GM21390 (cell line): ENCODE measurements around the gene RSPH6A.

ENCODE experiments used
- ATAC-seq: cut with Tn5 transposase; IDR thresholded peaks from one replicate; pipeline ENCODE4 v1.9.1; 2021; ENCODE audit not compliant: unreplicated experiment

Gene RSPH6A

GRCh38 chr19:45781214-45782161, 33.6 kb downstream of the RSPH6A start:
- no peak for ATAC-seq

DNA sequence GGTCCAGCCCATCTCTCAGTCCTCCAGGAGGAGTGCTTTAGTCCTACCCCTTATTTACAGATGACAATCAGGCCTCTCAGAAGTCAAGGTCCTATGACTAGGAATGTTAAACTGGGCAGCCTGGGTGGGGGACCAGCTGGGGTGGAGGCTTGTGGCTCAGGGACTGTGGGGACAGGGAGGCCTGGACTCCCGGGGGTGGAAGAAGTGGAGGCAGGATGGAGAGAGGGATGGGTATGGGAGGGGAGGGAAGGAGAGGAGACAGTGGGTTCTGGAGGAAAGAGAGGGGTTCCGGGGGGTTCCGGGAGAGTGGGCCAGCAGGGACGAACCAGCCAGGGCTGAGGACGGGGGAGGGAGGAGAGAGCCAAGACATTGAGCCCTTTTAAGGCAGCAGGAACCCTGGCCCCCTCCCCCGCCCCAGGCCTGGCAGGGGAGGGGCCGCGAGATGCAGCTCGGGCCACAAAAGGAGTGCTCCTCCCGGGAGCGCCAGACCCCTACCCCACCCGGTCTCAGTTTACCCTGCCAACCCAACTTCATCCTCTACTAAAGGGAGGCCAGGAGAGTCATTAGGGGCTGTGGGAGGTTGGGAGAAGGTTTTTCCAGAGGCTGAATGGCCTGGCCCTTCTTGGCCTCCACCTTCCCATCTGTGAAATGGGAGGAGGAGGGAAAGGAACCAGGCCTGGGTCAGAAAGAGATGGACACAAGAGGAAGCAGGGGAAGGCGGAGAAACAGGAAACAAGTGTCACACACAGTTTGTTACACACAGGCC, 34.5 kb downstream of the RSPH6A start:
- ATAC-seq, result no peak

DNA sequence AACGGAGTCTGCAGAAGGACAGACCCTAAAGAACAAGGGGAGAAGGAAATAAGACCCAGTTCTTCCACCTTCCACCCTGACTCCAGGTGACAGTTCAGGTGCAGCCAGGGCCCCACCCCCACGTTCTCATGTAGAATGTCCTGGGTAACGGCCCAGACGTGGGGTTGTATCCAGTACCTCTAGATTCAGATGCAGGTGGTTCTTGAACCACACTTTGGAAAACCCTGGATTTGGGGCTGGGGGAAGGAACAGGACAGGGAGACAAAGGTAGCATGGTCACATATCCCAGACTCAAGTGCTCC, 35.0 kb downstream of the RSPH6A start:
- ATAC-seq, result no peak

- peak; percentile 79 for ATAC-seq
Measured at GRCh38 chr19:45779231-45780145, 35.6 kb downstream of the RSPH6A start.

DNA sequence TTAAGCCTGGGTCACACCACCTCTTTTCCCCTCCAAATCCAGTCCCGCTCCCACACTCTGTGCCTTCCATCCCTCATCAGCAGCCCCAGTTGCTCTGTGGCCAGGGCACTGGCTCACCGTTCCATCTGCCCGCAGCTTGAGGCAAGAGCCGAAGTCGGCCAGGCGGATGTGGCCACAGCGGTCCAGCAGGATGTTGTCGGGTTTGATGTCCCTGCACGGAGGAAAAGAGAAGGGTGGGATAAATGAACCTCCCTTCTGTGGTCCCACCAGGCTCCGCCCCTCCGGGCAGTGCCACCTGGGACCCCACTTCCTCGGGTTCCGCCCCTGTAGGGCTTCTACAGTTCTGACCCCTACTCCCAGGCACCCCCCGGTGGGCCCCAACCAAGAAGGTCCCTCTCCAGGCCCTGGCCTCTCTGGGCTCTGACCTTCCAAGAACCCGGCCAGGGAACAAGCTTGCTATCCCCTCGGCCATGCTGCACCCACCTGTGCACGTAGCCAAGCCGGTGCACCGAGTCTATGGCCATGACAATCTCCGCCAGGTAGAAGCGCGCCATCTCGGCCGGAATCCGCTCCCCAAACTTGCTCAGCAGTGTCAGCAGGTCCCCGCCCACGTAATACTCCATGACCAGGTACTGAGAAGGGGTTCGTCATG, 37.0 kb downstream of the RSPH6A start:
- no peak for ATAC-seq

DNA sequence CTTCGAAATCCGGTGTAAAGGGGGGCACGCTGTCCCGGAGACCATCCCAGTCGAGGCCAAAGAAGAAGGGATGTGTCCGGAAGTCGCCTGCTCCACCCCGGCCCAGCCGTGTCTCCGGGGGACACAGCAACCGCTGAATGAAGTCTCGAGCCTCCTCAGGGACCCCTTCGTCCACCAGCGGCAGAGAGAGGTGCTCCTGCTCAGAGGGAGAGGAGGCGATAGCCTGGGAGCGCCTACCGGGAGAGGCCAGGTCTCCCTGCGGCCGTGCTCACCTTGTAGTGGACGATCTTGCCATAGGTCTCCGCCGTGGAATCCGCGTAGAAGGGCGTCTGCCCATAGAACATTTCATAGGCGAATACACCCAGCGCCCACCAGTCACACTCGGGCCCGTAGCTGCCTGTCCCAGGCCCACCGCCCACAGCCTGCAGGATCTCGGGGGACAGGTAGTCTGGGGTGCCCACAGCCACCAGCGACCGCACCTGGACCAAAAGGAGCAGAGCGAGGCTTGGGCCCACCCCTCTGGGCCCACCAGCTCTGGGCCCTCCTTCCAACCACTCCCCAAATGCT, 37.6 kb downstream of the RSPH6A start:
- ATAC-seq, result no peak

- ATAC-seq, result no peak
Measured at GRCh38 chr19:45774765-45775164, 40.3 kb downstream of the RSPH6A start.

DNA sequence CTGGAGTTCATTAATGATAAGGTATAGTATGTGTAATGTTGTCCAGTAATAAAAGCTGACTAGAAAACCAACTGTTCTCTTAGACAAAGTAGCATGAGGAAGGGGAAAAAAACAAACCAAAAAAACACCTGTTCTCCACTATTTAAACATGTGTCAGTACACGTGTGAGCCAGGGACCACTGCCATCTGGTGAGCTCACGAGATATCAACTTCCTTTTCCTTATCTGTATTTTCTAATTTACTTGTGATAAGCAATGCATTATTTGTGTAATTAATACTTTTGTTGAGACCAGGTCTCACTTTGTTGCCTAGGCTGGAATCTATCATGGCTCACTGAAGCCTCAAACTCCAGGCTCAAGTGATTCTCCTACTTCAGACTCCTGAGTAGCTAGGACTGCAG, 41.7 kb downstream of the RSPH6A start:
- ATAC-seq, result no peak

DNA sequence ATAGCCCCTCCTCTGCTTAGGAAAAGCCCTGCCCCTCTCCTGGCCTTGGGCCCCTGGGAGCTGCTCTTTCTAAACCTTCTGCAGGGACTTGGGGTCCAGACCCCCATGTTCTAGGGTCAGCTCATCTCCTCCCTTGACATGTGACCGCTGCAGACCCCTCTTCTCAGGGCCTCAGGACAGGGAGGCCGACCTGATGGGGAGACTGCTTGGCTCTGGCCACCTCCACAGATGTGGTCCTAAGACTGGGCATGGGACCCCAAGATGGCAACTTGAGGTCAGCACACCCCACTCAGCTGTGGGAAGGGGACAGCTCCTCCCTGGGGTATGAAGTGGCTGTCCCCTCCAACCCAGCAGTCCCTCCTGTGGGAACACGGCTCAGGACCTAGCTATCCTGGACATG, 42.2 kb downstream of the RSPH6A start:
- ATAC-seq, result no peak

GRCh38 chr19:45772130-45772840, 42.8 kb downstream of the RSPH6A start:
- no peak for ATAC-seq

DNA sequence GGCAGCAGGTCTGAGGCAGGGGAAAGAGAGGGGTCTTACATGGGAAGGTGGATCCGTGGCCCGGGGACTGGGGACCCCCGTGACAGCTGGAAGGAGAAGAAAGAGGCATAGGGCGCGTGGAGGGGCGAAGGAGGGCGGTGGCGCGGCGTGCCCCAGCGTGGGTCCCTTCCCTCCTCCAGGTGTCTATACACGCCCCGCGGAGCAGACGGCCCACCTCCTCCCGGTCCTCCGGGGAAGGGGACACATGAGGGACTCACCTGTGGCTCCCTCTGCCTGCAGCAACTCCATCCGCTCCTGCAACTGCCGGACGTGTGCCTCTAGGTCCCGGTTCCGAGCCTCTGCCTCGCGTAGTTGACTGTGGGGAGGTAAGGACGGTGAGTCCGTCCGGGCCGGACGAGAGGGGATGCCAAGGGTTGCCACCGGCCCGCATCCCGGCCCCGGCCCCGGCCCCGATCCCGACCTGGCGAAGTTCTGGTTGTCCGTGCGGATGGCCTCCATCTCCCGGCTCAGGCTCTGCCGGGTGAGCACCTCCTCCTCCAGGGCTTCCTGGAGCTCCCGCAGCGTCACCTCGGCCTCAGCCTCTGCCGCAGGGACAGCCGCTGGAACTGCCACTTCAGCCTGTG, 43.7 kb downstream of the RSPH6A start:
- no peak for ATAC-seq

GRCh38 chr19:45770192-45771101, 44.7 kb downstream of the RSPH6A start:
- peak; percentile 45 for ATAC-seq

GRCh38 chr19:45769821-45770191, 45.3 kb downstream of the RSPH6A start:
- ATAC-seq, result no peak

DNA sequence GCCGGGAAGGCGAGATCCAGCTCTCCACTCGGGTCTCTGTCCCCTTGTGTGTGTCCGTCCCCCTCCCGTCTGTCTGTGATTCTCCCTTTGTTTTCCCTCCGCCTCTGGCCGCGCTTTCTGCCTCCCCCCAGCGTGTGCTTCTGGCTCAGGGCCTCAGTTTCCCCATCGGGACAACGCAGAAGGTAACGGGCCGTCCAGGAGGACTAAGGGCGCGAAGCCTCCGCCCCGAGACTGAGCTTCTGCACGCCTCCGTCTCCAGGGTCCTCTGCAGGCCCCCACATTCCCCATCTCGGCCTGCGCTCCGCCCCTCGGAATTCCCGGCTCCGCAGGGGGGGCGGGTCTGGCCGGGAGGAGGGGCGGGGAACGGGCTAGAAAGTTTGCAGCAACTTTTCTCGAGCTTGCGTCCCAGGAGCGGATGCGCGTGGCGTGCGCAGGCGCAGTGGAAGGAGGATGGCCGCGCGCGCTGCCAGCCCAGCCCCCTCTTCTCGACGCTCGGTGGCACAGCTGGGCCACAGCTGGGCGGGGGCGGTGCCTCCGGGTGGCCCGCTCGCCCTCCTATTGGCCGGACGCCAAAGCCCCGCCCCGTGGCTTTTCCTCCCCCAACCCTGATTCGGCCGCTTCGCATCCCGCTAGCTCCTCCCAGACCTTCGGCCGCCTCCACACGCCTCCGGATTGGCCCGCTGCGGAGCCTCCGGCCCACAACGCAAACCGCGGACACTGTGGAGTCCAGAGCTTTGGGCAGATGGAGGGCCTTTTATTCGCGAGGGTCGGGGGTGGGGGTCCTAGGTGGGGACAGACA, 45.9 kb downstream of the RSPH6A start, which contains the start of gene SIX5:
TSS of gene SIX5 (minus strand) at position 269 of the 799 bp plus-strand sequence. CDS start 408 bp downstream, outside the sequence.
- peak; percentile 41 for ATAC-seq

- ATAC-seq, result no peak
Measured at GRCh38 chr19:45768655-45768983, 46.5 kb downstream of the RSPH6A start.

DNA sequence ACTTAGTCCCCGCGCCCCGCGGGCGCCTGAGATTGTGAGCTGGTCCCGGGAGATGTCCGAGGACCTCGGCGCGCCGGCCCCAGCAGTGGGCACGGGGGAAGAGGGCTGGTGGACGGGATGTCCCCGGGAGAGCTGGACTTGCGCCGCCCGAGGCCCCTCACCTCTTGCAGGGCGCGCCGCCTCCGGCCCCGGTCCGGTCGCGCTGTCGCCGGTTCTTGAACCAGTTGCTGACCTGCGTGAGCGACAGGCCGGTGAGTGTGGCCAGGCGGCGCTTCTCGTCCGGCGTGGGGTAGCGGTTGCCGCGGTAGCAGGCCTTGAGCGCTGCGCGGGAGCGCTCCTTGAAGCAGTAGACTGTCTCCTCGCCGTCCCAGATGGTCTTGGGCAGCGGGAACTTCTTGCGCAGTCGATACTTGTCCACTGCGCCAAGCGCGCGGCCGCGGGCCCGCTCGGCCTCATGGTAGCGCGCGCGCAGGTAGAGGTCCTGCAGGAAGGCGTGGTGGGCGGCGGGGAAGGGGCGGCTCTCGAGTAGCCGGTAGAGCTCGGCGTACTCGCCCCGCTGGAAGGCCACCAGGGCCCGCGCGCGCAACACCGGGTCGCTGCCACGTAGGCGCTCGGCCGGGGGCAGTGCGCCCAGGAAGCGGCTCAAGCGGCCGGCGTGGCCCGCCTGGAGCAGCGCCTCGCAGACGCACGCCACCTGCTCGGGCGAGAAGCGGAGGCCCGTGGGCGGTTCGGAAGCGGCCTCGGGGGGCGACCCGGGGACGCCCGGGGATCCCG, 47.0 kb downstream of the RSPH6A start:
- ATAC-seq, result no peak

DNA sequence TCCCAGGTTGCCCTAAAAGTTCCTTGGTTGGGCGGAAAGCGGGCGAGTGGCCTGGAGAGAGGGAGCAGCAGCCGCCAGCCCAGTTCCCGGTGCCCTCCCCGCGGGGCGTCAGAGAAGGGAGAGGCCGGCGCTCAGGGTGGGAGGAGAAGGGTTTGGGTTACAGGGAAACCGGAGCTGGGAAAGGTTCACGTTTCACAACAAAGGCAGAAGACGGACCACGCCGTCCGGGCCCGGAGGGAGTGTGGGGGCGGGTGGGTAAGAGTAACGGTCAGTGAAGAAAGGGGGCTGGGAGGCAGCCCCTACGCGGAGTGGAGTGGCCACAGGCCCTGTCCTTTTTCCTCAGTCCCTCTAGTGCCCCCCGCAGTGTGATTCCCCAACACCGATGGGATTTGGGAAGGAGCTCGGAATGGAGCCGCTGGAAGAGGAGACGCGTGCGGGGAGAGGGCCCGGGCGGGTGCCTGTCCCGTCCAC, 47.7 kb downstream of the RSPH6A start:
- ATAC-seq, result no peak
